Motor neuron (in vitro differentiated cells): ENCODE measurements around the gene CMKLR1. TPM values are rescaled to one million over a fixed set of nuclear protein-coding genes. Genes with fewer than 3 reads are reported as not detected.
A peak's percentile ranks its signal among the peaks of the same experiment; 100 is the strongest.

Experiments
- ATAC-seq, 8 experiments: fragments of 200-7000 bp; cut with Tn5 transposase; replicated peaks in 6 of 8; 2 replicates each; pipeline ENCODE4 v1.8.0; 2021; ENCODE audit warnings: mild to moderate bottlenecking in 8 of 8, moderate library complexity in 8 of 8
- H3K27ac ChIP-seq, 2 donors: fragments of 250-450 bp; sonication (Bioruptor Pico); 2 replicates each; pipeline ENCODE4 v1.9.0; 2021; ENCODE audit warnings: antibody characterized with exemption in 2 of 2, mild to moderate bottlenecking in 2 of 2, moderate library complexity in 1 of 2
- H3K4me1 ChIP-seq, 2 donors: fragments of 250-450 bp; sonication (Bioruptor Pico); replicated peaks in 1 of 2; 2 replicates each; pipeline ENCODE4 v1.6.1; 2021; ENCODE audit warnings: antibody characterized with exemption in 2 of 2, mild to moderate bottlenecking in 2 of 2, moderate library complexity in 1 of 2
- H3K4me3 ChIP-seq, 5 donors: fragments of 250-450 bp; sonication (Bioruptor Pico); 2 replicates each; pipeline ENCODE4 v1.9.0; 2021; ENCODE audit warnings: antibody characterized with exemption in 5 of 5, mild to moderate bottlenecking in 5 of 5, moderate library complexity in 4 of 5
- WGBS, 10 experiments: fragments of 450-650 bp; shearing (Covaris generic); methylation state at CpG; one replicate each; pipeline ENCODE4 v1.0.0; 2022; 5-methylcytosine and 5-hydroxymethylcytosine counted together
- in situ Hi-C, 9 experiments: fragments of 400-800 bp; cut with MboI; loops; one replicate each; pipeline ENCODE4 v1.15.0; 2021; ENCODE audit warnings: low sequenced_read_pairs in 9 of 9, low pct_unique_long_range_greater_than_20kb in 2 of 9; ENCODE audit not compliant: unreplicated experiment in 9 of 9
- total RNA-seq, 8 experiments: library from RNA; unstranded; fragments of 300-600 nt; gene quantifications; 2 replicates each; pipeline versions ENCODE4 v1.2.3 to v1.2.4, GENCODE V29; 2022

Gene CMKLR1
- total RNA-seq, 8 experiments from 2014 or later = 0.09 to 12.6 (median 0.38) TPM; not detected in 1

GRCh38 chr12:108341356-108341755 lies 2.2 kb upstream of the CMKLR1 start:
- in situ Hi-C loops = no loop called here
- WGBS, 10 experiments = 58 to 100% (median 86%) methylated on average over 1 to 2 of the region's 3 CpGs; no CpG with 5 or more reads in 3 of the 10 experiments
- Histone ChIP-seq H3K27ac (no peak overlapping the region), H3K4me1 (peaks cover 0 to 8% of the 10 kb centered on the region in 2 donors), H3K4me3 (no peak overlapping the region)
- no peak for ATAC-seq

GRCh38 chr12:108340037-108340436 lies 926 bp upstream of the CMKLR1 start:
- no peak overlapping the region for H3K27ac ChIP-seq
- in situ Hi-C loops = no loop called here
- peaks cover 0 to 8% of the 10 kb centered on the region in 2 donors for H3K4me1 ChIP-seq
- no peak for ATAC-seq
- WGBS, 10 experiments = 46 to 100% (median 60%) methylated on average over 1 to 8 of the region's 10 CpGs; no CpG with 5 or more reads in 5 of the 10 experiments
- H3K4me3 ChIP-seq = no peak overlapping the region

GRCh38 chr12:108337235-108338223 lies 1.6 kb downstream of the CMKLR1 start:
- WGBS, 10 experiments = 33 to 93% (median 68%) methylated on average over 1 to 9 of the region's 9 CpGs
- no peak overlapping the region for H3K4me3 ChIP-seq

GRCh38 chr12:108335349-108336119 lies 3.6 kb downstream of the CMKLR1 start:
- no peak overlapping the region for H3K27ac ChIP-seq
- in situ Hi-C loops = no loop called here
- H3K4me3 ChIP-seq = no peak overlapping the region

More at GRCh38 chr12:108337235-108338223, 1.6 kb downstream of the CMKLR1 start:
- peak in 3 of 8 experiments; percentile 36 to 77 (median 41) for ATAC-seq
- in situ Hi-C loops = no loop called here
- no peak overlapping the region for H3K27ac ChIP-seq
- H3K4me1 ChIP-seq = peaks cover 0 to 8% of the 10 kb centered on the region in 2 donors

GRCh38 chr12:108333898-108334699 lies 5.0 kb downstream of the CMKLR1 start:
- Histone ChIP-seq H3K27ac (no peak overlapping the region), H3K4me3 (no peak overlapping the region), H3K4me1 (peaks cover 0 to 2% of the 10 kb centered on the region in 2 donors)
- in situ Hi-C loops = no loop called here
- 0 to 84% (median 70%) methylated on average over 1 to 10 of the region's 10 CpGs; no CpG with 5 or more reads in 1 of the 10 experiments for WGBS, 10 experiments
- peak in 3 of 8 experiments; percentile 56 to 76 (median 72) for ATAC-seq

More at GRCh38 chr12:108335349-108336119, 3.6 kb downstream of the CMKLR1 start:
- WGBS, 10 experiments = 30 to 93% (median 70%) methylated on average over 1 to 4 of the region's 4 CpGs; no CpG with 5 or more reads in 1 of the 10 experiments
- no peak for ATAC-seq
- H3K4me1 ChIP-seq = peaks cover 0 to 8% of the 10 kb centered on the region in 2 donors

GRCh38 chr12:108332791-108333382 lies 6.2 kb downstream of the CMKLR1 start:
- Histone ChIP-seq H3K27ac (no peak overlapping the region), H3K4me1 (peaks cover 1% of the 10 kb centered on the region in 2 donors), H3K4me3 (no peak overlapping the region)
- 0 to 76% (median 0%) methylated on average over 1 to 3 of the region's 3 CpGs; no CpG with 5 or more reads in 5 of the 10 experiments for WGBS, 10 experiments
- peak in 2 of 8 experiments; percentile 8 to 57 for ATAC-seq
- in situ Hi-C loops = no loop called here

GRCh38 chr12:108328420-108328819 lies 10.7 kb downstream of the CMKLR1 start:
- H3K4me1 ChIP-seq = peaks cover 3 to 7% of the 10 kb centered on the region in 2 donors
- WGBS, 10 experiments = 55 to 100% (median 71%) methylated on average over 1 to 6 of the region's 7 CpGs; no CpG with 5 or more reads in 5 of the 10 experiments
- no peak overlapping the region for H3K27ac ChIP-seq
- peak in 3 of 8 experiments; percentile 16 to 58 (median 26) for ATAC-seq
- in situ Hi-C loops = no loop called here
- no peak overlapping the region for H3K4me3 ChIP-seq

GRCh38 chr12:108327621-108328344 lies 11.3 kb downstream of the CMKLR1 start:
- H3K4me1 ChIP-seq = peaks cover 3 to 7% of the 10 kb centered on the region in 2 donors
- no peak overlapping the region for H3K27ac ChIP-seq
- in situ Hi-C loops = no loop called here
- WGBS, 10 experiments = 0 to 80% (median 40%) methylated on average over 1 to 7 of the region's 15 CpGs; no CpG with 5 or more reads in 4 of the 10 experiments
- no peak overlapping the region for H3K4me3 ChIP-seq
- ATAC-seq = peak in 2 of 8 experiments; percentile 21 to 27

GRCh38 chr12:108326254-108326750 lies 12.8 kb downstream of the CMKLR1 start:
- peaks cover 3 to 7% of the 10 kb centered on the region in 2 donors for H3K4me1 ChIP-seq
- H3K27ac ChIP-seq = no peak overlapping the region
- no peak for ATAC-seq
- WGBS, 10 experiments = 20 to 90% (median 70%) methylated on average over 1 to 2 of the region's 2 CpGs; no CpG with 5 or more reads in 6 of the 10 experiments
- H3K4me3 ChIP-seq = no peak overlapping the region
- in situ Hi-C loops = no loop called here

- 24 to 100% (median 90%) methylated on average over 1 to 3 of the region's 3 CpGs; no CpG with 5 or more reads in 5 of the 10 experiments for WGBS, 10 experiments
- in situ Hi-C loops = no loop called here
- ATAC-seq = no peak
- H3K4me3 ChIP-seq = no peak overlapping the region
- no peak overlapping the region for H3K27ac ChIP-seq
- peaks cover 3 to 7% of the 10 kb centered on the region in 2 donors for H3K4me1 ChIP-seq
Measured at GRCh38 chr12:108325549-108325948, 13.6 kb downstream of the CMKLR1 start.

- H3K4me3 ChIP-seq = no peak overlapping the region
- no peak for ATAC-seq
- H3K27ac ChIP-seq = no peak overlapping the region
- peaks cover 3 to 7% of the 10 kb centered on the region in 2 donors for H3K4me1 ChIP-seq
- in situ Hi-C loops = no loop called here
- 0 to 90% (median 48%) methylated on average over 1 to 3 of the region's 5 CpGs; no CpG with 5 or more reads in 5 of the 10 experiments for WGBS, 10 experiments
Measured at GRCh38 chr12:108325018-108325358, 14.1 kb downstream of the CMKLR1 start.
